Sigmoid colon (tissue), 3 donors: ENCODE results near the gene ZRANB3.

Experiments
- POLR2A ChIP-seq, 2 donors: fragments of 450-650 bp; IDR thresholded peaks; one replicate each; pipeline ENCODE4 v1.6.1; 2016; ENCODE audit warnings: antibody characterized with exemption in 2 of 2, mild to moderate bottlenecking in 2 of 2, moderate library complexity in 2 of 2
- TF ChIP-seq, protein P1 (sequence below), 4 experiments: fragments of 450-650 bp in 3 of 4; fragments of 200-600 bp in 1 of 4; IDR thresholded peaks; one replicate each; pipeline ENCODE4 v1.5.1; 2016 to 2019; ENCODE audit warnings: antibody characterized with exemption in 4 of 4, mild to moderate bottlenecking in 3 of 4, moderate library complexity in 2 of 4

DNA sequence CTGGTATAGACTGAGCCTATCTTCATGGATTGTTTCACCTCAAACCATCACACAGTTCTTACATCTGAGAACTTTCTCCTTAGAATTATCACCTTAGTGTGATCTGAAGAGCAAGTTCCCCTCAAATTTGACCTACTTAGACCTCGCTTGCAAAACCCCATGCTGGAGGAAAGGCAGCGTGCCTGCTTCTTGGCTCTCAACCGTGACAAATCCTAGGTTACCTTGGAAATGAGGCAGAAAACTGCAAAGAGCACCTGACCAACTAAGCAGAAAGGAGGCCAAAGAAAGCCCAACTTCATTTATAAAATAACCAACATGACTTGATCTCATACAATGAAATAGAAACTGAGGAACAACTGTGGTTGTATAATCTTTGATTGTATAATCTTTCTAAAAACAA is 332.5 kb downstream of the ZRANB3 start:
- TF ChIP-seq, protein P1, sequence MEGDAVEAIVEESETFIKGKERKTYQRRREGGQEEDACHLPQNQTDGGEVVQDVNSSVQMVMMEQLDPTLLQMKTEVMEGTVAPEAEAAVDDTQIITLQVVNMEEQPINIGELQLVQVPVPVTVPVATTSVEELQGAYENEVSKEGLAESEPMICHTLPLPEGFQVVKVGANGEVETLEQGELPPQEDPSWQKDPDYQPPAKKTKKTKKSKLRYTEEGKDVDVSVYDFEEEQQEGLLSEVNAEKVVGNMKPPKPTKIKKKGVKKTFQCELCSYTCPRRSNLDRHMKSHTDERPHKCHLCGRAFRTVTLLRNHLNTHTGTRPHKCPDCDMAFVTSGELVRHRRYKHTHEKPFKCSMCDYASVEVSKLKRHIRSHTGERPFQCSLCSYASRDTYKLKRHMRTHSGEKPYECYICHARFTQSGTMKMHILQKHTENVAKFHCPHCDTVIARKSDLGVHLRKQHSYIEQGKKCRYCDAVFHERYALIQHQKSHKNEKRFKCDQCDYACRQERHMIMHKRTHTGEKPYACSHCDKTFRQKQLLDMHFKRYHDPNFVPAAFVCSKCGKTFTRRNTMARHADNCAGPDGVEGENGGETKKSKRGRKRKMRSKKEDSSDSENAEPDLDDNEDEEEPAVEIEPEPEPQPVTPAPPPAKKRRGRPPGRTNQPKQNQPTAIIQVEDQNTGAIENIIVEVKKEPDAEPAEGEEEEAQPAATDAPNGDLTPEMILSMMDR (IDR thresholded peaks at IDR 0.05), result no peak
- TF ChIP-seq POLR2A (IDR thresholded peaks at IDR 0.05), result no peak
